Measurements from ENCODE around the gene CRYBA2. TPM values are rescaled to one million over a fixed set of nuclear protein-coding genes. Genes with fewer than 3 reads are reported as not detected.

CRYBA2 gene
- total and polyA plus RNA-seq, 2 donors (not counting 3 experiments of a cell fraction or from before 2014, with no cell fraction given): not detected

- FAIRE-seq (no peak), DNase-seq (ENCODE audit: low read depth, low spot score) (no peak)
- Histone ChIP-seq H3K9ac (replicated peaks; ENCODE audit: extremely low read depth, insufficient read depth, low read length) (no peak overlapping the region), H3K27me3 (ENCODE audit: control insufficient read depth in 2 of 2, insufficient read depth in 2 of 2, low read length in 2 of 2) (peaks cover 0 to 7% of the 10 kb centered on the region in 2 experiments), H3K9me3 (replicated peaks; ENCODE audit: control insufficient read depth, insufficient read depth, low read length) (no peaks in the 10 kb centered on the region), H2AFZ (ENCODE audit: low read depth, low read length) (no peak overlapping the region), H3K4me2 (ENCODE audit: insufficient read depth, low read length) (no peak overlapping the region), H3K4me1 (ENCODE audit: control insufficient read depth, extremely low read depth, insufficient read depth, low read length) (no peaks in the 10 kb centered on the region), H3K27ac (ENCODE audit: insufficient read depth, low read depth, low read length) (no peak overlapping the region), H3K4me3 (replicated peaks in 1 of 3; ENCODE audit: insufficient read depth in 1 of 3, low read depth in 1 of 3, low read length in 3 of 3) (no peak overlapping the region), H3K79me2 (ENCODE audit: control insufficient read depth, insufficient read depth, low read length) (no peaks in the 10 kb centered on the region), H3K9me1 (replicated peaks; ENCODE audit: control insufficient read depth, extremely low read depth, insufficient read depth, low read length) (no peaks in the 10 kb centered on the region), H3K36me3 (ENCODE audit: control insufficient read depth in 2 of 2, extremely low read depth in 1 of 2, insufficient read depth in 2 of 2, low read length in 2 of 2) (no peaks in the 10 kb centered on the region), H4K20me1 (replicated peaks; ENCODE audit: control insufficient read depth, extremely low read depth, insufficient read depth, low read length) (no peaks in the 10 kb centered on the region)
- BruUV-seq (replicated peaks): no TSS peak
- POLR2A ChIA-PET: no interaction called here
- intact Hi-C loops (cut with micrococcal nuclease): no loop called here
- CTCF ChIA-PET: interaction anchor here (1.2 to 9.9 kb wide), 4 partner anchors 28 to 130 kb away, joined by 6 to 418 read pairs (median 12); partner anchors contain the start of gene NHEJ1
- dilution Hi-C loops (cut with MboI; ENCODE audit: extremely low pct_ligation_motif_present, low sequenced_read_pairs): no loop called here
- TF ChIP-seq GATA2 (IDR thresholded peaks at IDR 0.05; ENCODE audit: insufficient read depth, insufficient read length, low read depth, low read length): no peak
- TF ChIP-seq CTCF (IDR thresholded peaks at IDR 0.05; ENCODE audit: extremely low read depth in 1 of 2, insufficient read depth in 1 of 2, low read depth in 1 of 2, low read length in 2 of 2): no peak
- TF ChIP-seq EZH2 (IDR thresholded peaks at IDR 0.05; ENCODE audit: borderline replicate concordance, low read depth, low read length, severe bottlenecking): no peak
Observed at GRCh38 chr2:219024059-219024458, 30.8 kb upstream of the CRYBA2 start.

- H2AFZ ChIP-seq (ENCODE audit: low read depth, low read length): no peak overlapping the region
- intact Hi-C loops (cut with micrococcal nuclease) (no loop called here), dilution Hi-C loops (cut with MboI; ENCODE audit: extremely low pct_ligation_motif_present, low sequenced_read_pairs) (no loop called here)
- no peaks in the 10 kb centered on the region for H3K4me1 ChIP-seq (ENCODE audit: control insufficient read depth, extremely low read depth, insufficient read depth, low read length)
- no peaks in the 10 kb centered on the region for H3K9me3 ChIP-seq (replicated peaks; ENCODE audit: control insufficient read depth, insufficient read depth, low read length)
- H3K36me3 ChIP-seq (ENCODE audit: control insufficient read depth in 2 of 2, extremely low read depth in 1 of 2, insufficient read depth in 2 of 2, low read length in 2 of 2): no peaks in the 10 kb centered on the region
- no peak for DNase-seq (ENCODE audit: low read depth, low spot score)
- no peak overlapping the region for H3K4me2 ChIP-seq (ENCODE audit: insufficient read depth, low read length)
- peaks cover 0 to 7% of the 10 kb centered on the region in 2 experiments for H3K27me3 ChIP-seq (ENCODE audit: control insufficient read depth in 2 of 2, insufficient read depth in 2 of 2, low read length in 2 of 2)
- no peak for TF ChIP-seq MYC (IDR thresholded peaks at IDR 0.05; ENCODE audit: low read depth, low read length)
- no peak for TF ChIP-seq GATA2 (IDR thresholded peaks at IDR 0.05; ENCODE audit: insufficient read depth, insufficient read length, low read depth, low read length)
- TF ChIP-seq FOS (IDR thresholded peaks at IDR 0.05; ENCODE audit: borderline replicate concordance, insufficient read depth, low read length): no peak
- no peak for TF ChIP-seq POLR2A (IDR thresholded peaks at IDR 0.05; ENCODE audit: low read depth, low read length)
- no peak for TF ChIP-seq POLR2AphosphoS5 (IDR thresholded peaks at IDR 0.05; ENCODE audit: insufficient read depth, low read depth, low read length)
- no peak for TF ChIP-seq EZH2 (IDR thresholded peaks at IDR 0.05; ENCODE audit: borderline replicate concordance, low read depth, low read length, severe bottlenecking)
- TF ChIP-seq JUN (IDR thresholded peaks at IDR 0.05; ENCODE audit: borderline replicate concordance, insufficient read depth, insufficient read length, low read depth): no peak
- no peak for TF ChIP-seq CTCF (IDR thresholded peaks at IDR 0.05; ENCODE audit: extremely low read depth in 1 of 2, insufficient read depth in 1 of 2, low read depth in 1 of 2, low read length in 2 of 2)
- no peak for TF ChIP-seq MAX (IDR thresholded peaks at IDR 0.05; ENCODE audit: insufficient read depth, insufficient read length)
- FAIRE-seq: no peak
- CTCF ChIA-PET: no interaction called here
- H3K4me3 ChIP-seq (replicated peaks in 1 of 3; ENCODE audit: insufficient read depth in 1 of 3, low read depth in 1 of 3, low read length in 3 of 3): no peak overlapping the region
- no peaks in the 10 kb centered on the region for H4K20me1 ChIP-seq (replicated peaks; ENCODE audit: control insufficient read depth, extremely low read depth, insufficient read depth, low read length)
- BruUV-seq (replicated peaks): no TSS peak
- no peaks in the 10 kb centered on the region for H3K79me2 ChIP-seq (ENCODE audit: control insufficient read depth, insufficient read depth, low read length)
- H3K9me1 ChIP-seq (replicated peaks; ENCODE audit: control insufficient read depth, extremely low read depth, insufficient read depth, low read length): no peaks in the 10 kb centered on the region
- no peak overlapping the region for H3K27ac ChIP-seq (ENCODE audit: insufficient read depth, low read depth, low read length)
- POLR2A ChIA-PET: no interaction called here
- no peak overlapping the region for H3K9ac ChIP-seq (replicated peaks; ENCODE audit: extremely low read depth, insufficient read depth, low read length)
Observed at GRCh38 chr2:219023045-219023605, 29.9 kb upstream of the CRYBA2 start.
